GM19397 (cell line): ENCODE results near the gene VNN1.
A peak's percentile ranks its signal among the peaks of the same experiment; 100 is the strongest.

ENCODE experiments used
- ATAC-seq: cut with Tn5 transposase; IDR thresholded peaks from one replicate; pipeline ENCODE4 v1.9.1; 2021; ENCODE audit warnings: mild to moderate bottlenecking, moderate library complexity; ENCODE audit not compliant: unreplicated experiment

VNN1 gene, protein sequence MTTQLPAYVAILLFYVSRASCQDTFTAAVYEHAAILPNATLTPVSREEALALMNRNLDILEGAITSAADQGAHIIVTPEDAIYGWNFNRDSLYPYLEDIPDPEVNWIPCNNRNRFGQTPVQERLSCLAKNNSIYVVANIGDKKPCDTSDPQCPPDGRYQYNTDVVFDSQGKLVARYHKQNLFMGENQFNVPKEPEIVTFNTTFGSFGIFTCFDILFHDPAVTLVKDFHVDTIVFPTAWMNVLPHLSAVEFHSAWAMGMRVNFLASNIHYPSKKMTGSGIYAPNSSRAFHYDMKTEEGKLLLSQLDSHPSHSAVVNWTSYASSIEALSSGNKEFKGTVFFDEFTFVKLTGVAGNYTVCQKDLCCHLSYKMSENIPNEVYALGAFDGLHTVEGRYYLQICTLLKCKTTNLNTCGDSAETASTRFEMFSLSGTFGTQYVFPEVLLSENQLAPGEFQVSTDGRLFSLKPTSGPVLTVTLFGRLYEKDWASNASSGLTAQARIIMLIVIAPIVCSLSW

DNA sequence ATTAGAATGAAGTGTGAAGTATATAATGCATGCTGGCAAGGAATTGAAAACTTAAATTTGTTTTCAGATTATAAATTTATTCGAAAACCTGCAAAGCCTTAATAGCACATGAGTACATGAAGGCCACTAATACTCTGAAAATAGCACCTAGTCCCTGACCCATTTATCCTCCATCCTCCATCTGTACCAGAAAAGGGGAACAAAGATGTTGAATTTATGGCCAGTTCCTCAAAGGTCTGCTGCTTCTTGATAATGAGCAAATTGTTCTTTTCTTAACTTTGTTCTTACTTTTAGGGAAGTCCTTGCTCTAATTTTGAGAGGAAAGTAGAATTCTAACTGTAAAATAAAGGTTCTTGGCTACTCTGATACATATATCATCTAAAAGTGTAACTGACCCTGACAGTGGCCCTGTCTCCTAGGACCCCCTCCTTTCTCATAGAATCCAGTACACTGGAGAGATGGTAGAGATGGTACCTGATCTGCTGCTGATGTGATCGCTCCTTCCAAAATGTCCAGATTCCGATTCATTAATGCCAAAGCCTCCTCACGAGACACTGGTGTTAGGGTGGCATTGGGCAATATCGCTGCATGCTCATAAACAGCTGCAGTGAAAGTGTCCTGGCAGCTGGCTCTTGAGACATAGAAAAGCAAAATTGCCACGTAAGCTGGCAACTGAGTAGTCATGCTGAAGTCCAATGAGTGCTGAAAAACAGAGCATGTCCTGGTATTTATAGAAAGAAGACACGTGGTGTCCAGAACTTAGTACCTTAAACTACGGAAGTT lies at the start of gene VNN1:
VNN1 (minus strand) TSS at position 704 of the 783 bp plus-strand sequence; CDS start at position 684, 20 bp downstream.
- peak; percentile 61 for ATAC-seq

DNA sequence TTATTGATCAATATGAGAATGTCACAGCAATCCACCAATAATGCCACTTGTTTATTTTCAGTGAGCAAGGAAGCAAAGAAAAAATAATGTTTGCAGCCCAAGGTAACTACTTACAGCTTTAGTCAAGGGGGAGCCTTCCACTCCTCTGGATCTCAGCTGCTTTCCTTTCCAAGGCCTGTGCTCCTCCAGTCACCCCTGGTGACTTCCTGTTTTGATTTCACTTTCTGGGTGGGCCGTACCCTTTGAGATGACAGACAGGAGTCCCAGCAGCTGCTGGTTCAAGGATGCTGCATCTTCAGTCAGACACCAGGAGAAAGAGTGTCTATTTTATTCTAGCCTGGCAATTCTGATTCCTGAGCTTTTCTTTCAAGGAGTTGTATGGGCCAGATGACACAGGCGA lies 49.4 kb upstream of the VNN1 start:
- ATAC-seq: peak; percentile 89

DNA sequence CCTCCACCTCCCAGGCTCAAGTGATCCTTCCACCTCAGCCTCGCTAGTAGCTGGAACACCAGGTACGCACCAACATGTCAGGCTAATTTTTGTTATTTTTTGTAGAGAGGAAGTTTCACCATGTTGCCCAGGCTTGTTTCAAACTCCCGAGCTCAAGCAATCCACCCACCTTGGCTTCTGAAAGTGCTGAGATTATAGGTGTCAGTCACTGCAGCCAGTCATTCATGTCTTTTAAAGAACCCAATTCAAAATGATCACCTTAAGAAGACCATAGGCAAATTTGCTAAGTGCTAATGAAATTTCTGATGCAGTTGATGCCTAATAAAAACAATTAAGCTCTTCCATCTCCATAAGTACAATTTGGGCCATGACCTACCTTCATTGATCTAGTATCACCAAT lies 46.4 kb upstream of the VNN1 start:
- ATAC-seq: no peak

DNA sequence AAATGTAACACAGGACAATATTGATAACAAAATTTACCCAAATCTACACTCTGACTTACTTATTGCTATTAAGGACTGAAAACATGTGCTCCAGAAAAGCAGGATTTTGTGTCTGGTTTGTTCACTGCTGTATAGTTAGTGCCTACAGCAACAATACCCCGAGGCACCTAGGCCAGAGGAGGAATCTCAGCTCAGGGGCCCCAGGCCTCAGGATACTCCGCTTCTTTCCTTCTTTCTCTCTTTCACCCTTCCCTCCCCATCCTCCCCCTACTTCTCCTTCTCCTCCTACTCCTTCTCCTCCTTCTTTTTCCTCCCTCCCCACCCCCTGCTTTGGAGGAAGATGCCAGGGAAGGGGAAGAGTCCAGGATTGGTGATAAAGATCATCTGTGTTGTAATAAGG lies 44.8 kb upstream of the VNN1 start:
- no peak for ATAC-seq

DNA sequence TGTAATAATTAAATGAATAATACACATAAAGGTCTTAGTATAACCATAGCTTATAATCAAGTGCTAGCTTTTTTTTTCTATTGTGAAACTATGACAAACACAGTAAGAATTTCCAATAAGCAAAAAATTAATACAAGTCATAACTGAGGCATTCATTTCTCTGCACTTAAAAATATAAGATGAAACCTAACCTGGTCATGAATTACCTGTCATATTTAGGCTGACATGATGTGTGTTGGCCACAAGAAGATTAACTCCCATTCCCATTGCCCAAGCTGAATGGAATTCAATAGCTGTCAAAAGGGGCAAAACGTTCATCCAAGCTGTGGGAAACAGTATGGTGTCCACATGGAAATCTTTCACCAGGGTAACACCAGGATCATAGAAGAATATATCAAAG lies 38.4 kb upstream of the VNN1 start:
- ATAC-seq: no peak

DNA sequence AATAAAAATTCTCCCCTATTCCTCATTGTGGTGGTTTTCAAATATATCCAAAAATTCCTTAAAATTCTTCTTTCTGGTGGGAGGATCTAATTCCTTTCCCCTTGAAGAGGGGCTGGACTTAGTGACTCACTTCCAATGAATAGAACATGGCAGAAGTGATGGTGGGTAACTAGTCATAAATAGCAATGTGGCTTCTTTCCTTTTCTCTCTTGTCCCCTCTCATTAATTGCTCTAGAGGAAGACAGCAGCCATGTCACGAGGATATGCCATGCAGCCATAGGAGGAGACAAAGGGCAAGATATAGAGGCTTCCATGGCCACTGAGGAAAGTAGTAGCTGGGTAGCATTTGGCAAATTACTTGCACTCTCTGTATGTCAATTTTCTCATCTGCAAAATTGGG lies 38.0 kb upstream of the VNN1 start:
- no peak for ATAC-seq

DNA sequence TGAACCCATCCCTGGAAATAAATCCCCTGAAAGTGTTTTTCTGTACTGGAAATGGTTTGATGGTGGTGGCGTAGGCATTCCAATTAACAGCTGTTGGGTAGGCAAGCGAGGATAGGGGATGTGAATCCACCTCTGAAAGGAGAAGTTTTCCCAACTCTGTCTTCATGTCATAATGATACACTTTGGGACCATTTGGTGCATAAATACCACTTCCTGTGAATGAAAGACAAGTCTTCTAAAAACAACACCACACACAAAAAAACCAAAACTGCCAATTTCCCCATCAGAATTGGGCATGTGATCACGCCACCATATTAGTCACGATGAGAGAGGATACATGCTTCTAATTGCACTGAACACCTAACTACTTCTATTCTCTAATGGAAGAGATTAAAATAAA lies 37.5 kb upstream of the VNN1 start:
- no peak for ATAC-seq

DNA sequence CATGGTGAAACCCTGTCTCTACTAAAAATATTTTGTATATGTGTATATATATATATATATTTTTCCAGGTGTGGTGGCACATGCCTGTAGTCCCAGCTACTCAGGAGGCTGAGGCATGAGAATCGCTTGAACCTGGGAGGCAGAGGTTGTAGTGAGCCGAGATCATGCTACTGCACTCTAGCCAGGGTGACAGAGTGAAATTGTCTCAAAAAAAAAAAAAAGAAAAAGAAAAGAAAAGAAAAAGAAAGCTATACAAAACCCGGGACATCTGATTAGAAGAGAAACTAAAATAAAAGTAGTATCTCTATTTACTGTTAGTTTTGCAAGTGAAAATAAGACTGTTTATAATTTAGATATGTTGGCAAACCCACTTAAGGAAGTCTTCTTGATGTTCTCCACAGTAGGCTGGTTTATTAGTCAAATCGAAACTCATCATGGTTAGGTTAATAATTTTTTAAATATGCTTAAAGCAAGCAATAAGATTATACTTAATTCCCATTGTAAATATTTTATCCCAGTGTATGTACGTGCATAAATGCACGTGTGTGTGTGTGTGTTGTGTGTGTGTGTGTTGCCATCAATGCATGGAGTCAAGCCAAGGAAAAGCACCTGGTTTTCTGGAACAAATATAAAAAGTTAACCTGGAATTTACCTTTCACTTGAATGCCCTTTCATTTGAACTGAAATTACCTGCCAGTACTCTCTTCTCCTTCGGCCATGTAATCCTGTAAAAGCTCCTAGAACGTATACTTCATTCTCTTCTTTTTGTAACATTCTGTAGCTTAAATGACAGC lies 36.8 kb upstream of the VNN1 start:
- ATAC-seq: peak; percentile 80

DNA sequence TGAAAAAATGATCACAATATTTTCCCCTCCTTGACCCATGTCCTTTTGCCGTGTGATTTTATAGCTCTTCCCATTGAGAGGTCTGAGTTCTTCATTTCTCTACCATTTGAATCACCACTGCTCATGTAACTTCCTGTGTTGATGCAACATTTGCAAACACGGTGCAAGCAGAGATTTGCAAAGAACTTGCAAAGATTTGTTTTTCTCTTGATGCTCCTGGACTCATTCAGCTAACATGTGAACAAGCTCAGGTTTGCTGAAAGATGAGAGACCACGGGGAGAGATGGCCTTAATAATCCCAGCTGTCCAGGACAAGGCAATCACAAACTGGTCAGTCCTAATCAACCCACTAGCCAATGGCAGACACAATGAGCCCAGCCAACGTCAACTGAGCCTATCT lies 35.3 kb upstream of the VNN1 start:
- ATAC-seq: no peak

DNA sequence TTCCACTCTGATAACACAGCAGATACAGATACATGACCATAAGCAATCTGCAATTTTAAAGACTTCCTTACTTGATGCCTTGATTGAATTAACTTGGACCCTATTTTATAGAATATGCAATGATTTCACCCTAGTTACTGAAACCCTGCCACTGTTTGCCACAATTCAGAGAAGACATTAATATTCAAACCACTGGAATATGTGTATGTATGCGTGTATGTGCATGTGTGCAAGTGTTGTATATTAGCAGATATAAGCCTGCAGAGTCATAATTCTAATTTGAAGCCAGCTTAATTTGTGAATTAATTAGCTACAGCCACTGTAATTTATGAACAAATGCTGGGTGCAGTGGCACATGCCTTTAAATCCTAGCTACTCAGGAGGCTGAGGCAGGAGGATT lies 34.6 kb upstream of the VNN1 start:
- no peak for ATAC-seq

DNA sequence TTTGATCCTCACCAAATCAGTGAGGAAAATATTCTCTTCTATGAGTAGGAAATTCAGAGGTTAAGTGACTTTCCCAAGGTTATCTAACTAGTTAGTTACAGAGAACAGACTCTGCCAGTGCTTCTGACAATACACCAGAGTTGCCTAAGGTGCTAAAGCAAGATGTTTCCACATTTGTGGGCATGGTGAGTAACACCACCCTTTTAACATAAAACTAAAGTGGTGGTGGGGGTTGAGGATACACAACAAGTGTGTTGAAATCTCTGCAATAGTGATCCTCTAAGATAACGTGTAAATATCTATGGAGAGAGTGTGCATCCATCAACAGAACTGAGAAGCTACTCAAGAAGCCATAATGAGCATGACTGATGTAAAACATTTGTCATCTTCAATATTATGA lies 32.2 kb upstream of the VNN1 start:
- ATAC-seq: no peak

DNA sequence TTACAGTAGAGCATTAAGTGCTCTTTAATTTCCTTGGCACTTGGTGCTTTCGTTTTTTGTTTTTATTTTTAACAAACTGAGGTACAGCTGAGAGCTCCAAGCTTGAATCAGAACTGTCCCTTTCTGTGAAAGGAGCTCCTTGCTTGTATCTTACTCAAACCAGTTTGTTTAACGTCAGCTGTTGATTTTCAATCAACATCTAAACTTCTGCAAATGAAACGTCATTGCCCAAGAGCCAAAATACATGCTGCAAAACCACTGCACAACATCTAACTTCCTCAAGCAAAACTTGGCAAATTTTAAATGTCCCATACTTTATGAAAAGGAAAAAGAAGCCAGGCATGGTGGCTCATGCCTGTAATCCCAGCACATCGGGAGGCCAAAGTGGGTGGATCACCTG lies 28.6 kb upstream of the VNN1 start:
- ATAC-seq: no peak

DNA sequence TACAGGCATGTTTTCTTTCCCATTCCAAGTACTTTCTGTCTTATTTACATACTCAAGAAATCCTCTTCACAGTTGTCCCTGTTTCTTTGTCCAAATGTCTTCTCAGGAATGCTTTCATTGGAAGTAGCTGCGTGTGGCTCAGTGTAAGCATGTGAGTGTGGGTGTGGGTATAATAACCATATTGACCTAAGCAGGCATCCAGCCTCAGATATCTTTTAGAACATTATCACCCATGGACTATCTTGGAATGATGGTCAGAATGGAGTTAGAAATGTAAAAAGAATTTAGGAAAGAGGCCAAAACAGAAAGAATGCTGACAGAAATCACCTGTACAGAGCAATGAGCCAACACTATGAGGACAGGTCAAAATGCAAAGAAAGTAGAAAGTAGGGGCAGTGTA lies 27.4 kb upstream of the VNN1 start:
- ATAC-seq: no peak

DNA sequence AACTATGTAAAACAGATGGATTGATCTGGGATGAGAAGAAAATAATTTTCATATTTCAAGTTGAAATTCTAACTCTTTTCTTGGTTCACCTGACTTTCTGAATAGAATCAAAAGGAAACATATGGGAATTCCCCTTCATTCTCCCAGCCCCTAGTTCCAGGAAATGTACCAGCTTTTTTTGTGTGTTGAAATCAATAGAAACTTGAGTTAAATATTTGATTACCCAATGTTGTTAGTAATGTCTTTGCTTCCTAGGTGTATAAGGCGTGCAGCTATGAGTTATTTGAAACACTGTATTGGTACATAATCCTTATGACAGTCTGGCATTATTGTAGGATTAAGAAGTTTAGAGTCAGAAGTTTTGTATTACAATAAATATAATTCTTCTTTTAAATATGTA lies 22.4 kb upstream of the VNN1 start:
- no peak for ATAC-seq

DNA sequence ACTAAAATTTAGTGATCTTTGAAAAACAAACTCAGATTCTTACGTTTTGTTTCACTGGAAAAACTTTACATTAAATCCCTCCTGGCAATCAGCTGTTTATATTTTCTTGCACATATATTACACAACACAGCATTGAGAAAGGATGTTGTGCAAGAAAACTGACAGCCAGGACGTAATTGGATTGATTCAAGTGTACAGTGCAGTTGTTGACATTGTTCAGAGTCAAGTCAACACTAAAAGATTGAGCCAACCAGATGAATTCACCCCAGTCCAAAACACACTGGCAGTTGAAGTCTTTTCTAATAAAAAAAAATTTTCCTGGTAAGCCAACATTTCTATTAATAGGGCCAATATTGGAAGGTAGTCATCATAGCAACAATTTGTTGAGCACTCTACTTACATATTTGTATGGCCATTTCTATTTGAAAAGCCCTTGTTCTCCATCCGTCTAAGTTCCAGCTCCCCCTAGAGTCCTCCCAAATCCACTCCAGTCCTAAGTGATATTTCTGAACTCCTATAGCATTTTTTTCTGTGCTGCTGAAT lies 20.9 kb upstream of the VNN1 start:
- ATAC-seq: no peak

DNA sequence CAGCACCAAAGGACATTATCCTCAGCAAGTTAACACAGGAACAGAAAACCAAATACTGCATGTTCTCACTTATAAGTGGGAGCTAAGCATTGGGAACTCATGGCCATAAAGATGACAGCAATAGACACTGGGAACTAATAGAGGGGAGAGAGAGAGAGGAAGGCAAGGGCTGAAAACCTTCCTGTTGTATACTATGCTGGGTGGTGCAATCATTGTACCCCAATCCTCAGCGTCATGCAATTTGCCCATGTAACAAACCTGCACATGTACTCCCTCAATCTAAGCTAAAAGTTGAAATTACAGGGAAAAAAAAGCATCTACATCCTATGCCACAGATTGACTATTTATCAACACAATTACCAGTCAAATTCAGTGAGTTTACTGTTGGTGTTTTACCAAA lies 20.0 kb upstream of the VNN1 start:
- ATAC-seq: no peak

DNA sequence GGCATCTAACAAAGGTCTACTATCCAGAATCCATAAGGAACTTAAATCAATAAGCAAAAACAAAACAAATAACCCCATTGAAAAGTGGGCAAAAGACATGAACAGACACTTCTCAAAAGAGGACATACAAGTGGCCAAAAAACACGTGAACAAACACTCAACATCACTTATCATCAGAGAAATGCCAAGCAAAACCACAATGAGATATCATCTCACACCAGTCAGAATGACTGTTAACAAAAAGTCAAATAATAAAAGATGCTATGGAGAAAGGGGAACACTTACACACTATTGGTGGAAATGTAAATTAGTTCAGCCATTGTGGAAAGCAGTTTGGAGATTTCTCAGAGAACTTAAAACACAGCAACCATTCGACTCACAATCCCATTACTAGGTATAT lies 19.4 kb upstream of the VNN1 start:
- no peak for ATAC-seq

DNA sequence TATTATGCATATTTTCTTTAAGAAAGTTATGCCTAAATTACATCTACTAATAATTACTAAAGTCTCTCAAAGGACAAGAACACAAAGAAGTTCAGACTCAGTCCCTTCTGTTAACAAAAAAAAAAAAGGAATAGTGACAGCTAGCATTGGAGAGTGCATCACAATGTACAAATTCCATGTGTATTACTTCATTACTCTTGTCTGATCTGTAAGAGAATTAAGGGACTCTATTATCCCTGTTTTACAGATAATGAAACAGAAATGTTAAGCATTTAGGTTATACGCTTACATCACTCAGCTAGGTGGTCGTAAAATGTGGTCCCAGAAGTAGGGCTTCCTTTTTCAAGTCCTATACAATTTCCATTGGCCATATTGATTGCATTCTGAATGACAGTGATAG lies 17.2 kb upstream of the VNN1 start:
- no peak for ATAC-seq

DNA sequence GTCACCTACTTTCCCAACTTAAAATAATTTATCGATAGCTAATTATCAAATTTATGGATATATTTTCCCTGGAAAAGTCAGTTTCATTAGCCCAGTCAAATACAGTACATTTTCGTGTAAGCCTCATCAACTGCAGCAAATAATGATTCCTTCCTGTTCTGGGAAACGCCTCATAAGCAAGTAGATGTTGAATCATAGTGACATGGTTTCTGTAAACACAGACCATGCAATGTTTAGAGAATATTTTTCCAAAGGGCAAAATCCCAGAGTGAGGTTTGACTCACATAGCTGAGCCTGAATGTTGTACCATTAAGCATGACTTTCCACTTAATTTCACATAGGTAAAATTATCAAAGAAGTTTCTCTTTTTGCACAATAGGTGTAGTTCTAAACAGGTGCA lies 16.7 kb upstream of the VNN1 start:
- no peak for ATAC-seq

DNA sequence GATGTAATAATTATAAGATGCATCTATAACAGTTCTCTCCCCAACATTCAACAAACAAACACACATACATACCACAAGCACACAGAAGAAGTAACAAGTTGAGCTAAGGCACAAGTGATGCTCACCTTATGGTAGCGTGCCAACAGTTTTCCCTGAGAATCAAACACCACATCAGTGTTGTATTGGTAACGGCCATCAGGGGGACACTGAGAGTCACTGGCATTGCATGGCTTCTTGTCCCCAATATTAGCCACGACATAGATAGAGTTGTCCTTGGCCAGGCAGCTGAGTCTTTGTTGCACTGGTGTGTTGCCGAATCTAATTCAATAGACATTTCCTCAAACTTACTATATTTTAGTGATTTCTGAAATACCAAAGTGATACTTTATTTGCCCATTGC lies 14.8 kb upstream of the VNN1 start:
- no peak for ATAC-seq

DNA sequence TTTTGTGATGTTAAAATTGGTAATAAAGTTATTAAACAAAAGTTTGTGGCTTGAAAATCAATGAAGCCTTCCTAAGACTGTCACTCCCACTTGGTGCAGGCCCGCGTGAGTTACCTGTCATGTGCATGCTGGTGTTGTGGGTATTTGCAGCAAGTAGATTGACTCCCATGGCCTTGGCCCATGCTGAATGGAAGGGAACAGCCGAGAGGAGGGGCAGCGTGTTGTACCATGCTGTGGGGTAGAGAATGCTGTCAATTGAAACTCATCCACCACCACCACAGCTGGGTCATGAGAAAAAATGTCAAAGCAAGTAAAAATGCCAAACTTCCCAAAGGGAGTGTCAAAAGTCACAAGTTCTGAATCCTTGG lies 12.7 kb upstream of the VNN1 start:
- ATAC-seq: no peak
